ENCODE data around the gene AVEN. TPM values are rescaled to one million over a fixed set of nuclear protein-coding genes. Genes with fewer than 3 reads are reported as not detected.

AVEN gene
- total and polyA plus RNA-seq, 2 experiments from 2014 or later: 7.7 to 10.3 TPM

DNA sequence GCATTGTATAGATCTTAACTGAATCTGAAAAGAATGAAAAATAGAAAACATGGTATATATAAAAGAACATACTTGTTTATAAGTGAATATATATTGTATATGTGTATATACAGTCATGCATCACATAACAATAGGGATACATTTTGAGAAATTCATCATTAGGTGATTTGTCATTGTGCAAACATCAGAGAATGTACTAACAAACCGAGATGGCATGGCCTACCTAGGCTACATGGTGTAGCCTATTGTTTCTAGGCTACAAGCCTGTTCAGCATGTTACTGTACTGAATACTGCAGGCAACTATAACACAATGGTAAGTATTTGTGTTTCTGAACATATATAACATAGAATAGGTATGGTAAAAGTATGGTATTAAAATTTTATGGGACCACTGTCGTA lies 135.3 kb downstream of the AVEN start:
- no peak overlapping the region for H3K27ac Mint-ChIP-seq
- DNase-seq (ENCODE audit: low spot score) (no peak), ATAC-seq (no peak)
- peaks cover 19% of the 10 kb centered on the region for H3K4me1 Mint-ChIP-seq
- no peaks in the 10 kb centered on the region for H3K79me2 ChIP-seq (replicated peaks; ENCODE audit: insufficient read depth)
- H3K9me2 ChIP-seq (ENCODE audit: insufficient read depth): peaks cover 5% of the 10 kb centered on the region; the same call in 1 of the 2 replicates
- H3K9me3 Mint-ChIP-seq: no peaks in the 10 kb centered on the region
- H3K27me3 ChIP-seq (ENCODE audit: insufficient read depth): no peaks in the 10 kb centered on the region
- no peaks in the 10 kb centered on the region for H3F3A ChIP-seq (replicated peaks; ENCODE audit: low read depth)
- H4K20me1 ChIP-seq (replicated peaks; ENCODE audit: insufficient read depth): no peaks in the 10 kb centered on the region
- H3K36me3 Mint-ChIP-seq (ENCODE audit: low read depth): no peaks in the 10 kb centered on the region
- H3K4me1 ChIP-seq (ENCODE audit: insufficient read depth): peaks cover 2% of the 10 kb centered on the region
- H3K36me3 ChIP-seq (ENCODE audit: insufficient read depth): no peaks in the 10 kb centered on the region
- peaks cover 3% of the 10 kb centered on the region for H3K27me3 Mint-ChIP-seq (ENCODE audit: insufficient read depth, low read depth, poor library complexity)
- TF ChIP-seq, protein P1, sequence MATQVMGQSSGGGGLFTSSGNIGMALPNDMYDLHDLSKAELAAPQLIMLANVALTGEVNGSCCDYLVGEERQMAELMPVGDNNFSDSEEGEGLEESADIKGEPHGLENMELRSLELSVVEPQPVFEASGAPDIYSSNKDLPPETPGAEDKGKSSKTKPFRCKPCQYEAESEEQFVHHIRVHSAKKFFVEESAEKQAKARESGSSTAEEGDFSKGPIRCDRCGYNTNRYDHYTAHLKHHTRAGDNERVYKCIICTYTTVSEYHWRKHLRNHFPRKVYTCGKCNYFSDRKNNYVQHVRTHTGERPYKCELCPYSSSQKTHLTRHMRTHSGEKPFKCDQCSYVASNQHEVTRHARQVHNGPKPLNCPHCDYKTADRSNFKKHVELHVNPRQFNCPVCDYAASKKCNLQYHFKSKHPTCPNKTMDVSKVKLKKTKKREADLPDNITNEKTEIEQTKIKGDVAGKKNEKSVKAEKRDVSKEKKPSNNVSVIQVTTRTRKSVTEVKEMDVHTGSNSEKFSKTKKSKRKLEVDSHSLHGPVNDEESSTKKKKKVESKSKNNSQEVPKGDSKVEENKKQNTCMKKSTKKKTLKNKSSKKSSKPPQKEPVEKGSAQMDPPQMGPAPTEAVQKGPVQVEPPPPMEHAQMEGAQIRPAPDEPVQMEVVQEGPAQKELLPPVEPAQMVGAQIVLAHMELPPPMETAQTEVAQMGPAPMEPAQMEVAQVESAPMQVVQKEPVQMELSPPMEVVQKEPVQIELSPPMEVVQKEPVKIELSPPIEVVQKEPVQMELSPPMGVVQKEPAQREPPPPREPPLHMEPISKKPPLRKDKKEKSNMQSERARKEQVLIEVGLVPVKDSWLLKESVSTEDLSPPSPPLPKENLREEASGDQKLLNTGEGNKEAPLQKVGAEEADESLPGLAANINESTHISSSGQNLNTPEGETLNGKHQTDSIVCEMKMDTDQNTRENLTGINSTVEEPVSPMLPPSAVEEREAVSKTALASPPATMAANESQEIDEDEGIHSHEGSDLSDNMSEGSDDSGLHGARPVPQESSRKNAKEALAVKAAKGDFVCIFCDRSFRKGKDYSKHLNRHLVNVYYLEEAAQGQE (IDR thresholded peaks at IDR 0.05; ENCODE audit: unreplicated experiment): no peak
- TF ChIP-seq JUNB (IDR thresholded peaks at IDR 0.05; ENCODE audit: unreplicated experiment) (no peak), CREB1 (CRISPR knock-in tag; IDR thresholded peaks at IDR 0.05; ENCODE audit: low read depth) (no peak), ZNF114 (CRISPR knock-in tag; IDR thresholded peaks at IDR 0.05) (no peak), POLR2AphosphoS5 (IDR thresholded peaks at IDR 0.05; ENCODE audit: low read depth) (no peak), ZNF331 (CRISPR knock-in tag; IDR thresholded peaks at IDR 0.05; ENCODE audit: low read depth) (no peak), NANOG (IDR thresholded peaks at IDR 0.05; ENCODE audit: borderline replicate concordance) (no peak), EZH2phosphoT487 (IDR thresholded peaks at IDR 0.05; ENCODE audit: unreplicated experiment) (no peak), STAT1 (IDR thresholded peaks at IDR 0.05; ENCODE audit: unreplicated experiment) (no peak), EZH2 (IDR thresholded peaks at IDR 0.05; ENCODE audit: low read depth, unreplicated experiment) (no peak)
- TF ChIP-seq, protein P2, sequence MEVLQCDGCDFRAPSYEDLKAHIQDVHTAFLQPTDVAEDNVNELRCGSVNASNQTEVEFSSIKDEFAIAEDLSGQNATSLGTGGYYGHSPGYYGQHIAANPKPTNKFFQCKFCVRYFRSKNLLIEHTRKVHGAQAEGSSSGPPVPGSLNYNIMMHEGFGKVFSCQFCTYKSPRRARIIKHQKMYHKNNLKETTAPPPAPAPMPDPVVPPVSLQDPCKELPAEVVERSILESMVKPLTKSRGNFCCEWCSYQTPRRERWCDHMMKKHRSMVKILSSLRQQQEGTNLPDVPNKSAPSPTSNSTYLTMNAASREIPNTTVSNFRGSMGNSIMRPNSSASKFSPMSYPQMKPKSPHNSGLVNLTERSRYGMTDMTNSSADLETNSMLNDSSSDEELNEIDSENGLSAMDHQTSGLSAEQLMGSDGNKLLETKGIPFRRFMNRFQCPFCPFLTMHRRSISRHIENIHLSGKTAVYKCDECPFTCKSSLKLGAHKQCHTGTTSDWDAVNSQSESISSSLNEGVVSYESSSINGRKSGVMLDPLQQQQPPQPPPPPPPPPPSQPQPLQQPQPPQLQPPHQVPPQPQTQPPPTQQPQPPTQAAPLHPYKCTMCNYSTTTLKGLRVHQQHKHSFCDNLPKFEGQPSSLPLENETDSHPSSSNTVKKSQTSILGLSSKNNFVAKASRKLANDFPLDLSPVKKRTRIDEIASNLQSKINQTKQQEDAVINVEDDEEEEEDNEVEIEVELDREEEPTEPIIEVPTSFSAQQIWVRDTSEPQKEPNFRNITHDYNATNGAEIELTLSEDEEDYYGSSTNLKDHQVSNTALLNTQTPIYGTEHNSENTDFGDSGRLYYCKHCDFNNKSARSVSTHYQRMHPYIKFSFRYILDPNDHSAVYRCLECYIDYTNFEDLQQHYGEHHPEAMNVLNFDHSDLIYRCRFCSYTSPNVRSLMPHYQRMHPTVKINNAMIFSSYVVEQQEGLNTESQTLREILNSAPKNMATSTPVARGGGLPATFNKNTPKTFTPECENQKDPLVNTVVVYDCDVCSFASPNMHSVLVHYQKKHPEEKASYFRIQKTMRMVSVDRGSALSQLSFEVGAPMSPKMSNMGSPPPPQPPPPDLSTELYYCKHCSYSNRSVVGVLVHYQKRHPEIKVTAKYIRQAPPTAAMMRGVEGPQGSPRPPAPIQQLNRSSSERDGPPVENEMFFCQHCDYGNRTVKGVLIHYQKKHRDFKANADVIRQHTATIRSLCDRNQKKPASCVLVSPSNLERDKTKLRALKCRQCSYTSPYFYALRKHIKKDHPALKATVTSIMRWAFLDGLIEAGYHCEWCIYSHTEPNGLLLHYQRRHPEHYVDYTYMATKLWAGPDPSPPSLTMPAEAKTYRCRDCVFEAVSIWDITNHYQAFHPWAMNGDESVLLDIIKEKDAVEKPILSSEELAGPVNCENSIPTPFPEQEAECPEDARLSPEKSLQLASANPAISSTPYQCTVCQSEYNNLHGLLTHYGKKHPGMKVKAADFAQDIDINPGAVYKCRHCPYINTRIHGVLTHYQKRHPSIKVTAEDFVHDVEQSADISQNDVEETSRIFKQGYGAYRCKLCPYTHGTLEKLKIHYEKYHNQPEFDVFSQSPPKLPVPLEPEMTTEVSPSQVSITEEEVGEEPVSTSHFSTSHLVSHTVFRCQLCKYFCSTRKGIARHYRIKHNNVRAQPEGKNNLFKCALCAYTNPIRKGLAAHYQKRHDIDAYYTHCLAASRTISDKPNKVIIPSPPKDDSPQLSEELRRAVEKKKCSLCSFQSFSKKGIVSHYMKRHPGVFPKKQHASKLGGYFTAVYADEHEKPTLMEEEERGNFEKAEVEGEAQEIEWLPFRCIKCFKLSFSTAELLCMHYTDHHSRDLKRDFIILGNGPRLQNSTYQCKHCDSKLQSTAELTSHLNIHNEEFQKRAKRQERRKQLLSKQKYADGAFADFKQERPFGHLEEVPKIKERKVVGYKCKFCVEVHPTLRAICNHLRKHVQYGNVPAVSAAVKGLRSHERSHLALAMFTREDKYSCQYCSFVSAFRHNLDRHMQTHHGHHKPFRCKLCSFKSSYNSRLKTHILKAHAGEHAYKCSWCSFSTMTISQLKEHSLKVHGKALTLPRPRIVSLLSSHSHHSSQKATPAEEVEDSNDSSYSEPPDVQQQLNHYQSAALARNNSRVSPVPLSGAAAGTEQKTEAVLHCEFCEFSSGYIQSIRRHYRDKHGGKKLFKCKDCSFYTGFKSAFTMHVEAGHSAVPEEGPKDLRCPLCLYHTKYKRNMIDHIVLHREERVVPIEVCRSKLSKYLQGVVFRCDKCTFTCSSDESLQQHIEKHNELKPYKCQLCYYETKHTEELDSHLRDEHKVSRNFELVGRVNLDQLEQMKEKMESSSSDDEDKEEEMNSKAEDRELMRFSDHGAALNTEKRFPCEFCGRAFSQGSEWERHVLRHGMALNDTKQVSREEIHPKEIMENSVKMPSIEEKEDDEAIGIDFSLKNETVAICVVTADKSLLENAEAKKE (CRISPR knock-in tag; IDR thresholded peaks at IDR 0.05): no peak
- TF ChIP-seq, protein P3, sequence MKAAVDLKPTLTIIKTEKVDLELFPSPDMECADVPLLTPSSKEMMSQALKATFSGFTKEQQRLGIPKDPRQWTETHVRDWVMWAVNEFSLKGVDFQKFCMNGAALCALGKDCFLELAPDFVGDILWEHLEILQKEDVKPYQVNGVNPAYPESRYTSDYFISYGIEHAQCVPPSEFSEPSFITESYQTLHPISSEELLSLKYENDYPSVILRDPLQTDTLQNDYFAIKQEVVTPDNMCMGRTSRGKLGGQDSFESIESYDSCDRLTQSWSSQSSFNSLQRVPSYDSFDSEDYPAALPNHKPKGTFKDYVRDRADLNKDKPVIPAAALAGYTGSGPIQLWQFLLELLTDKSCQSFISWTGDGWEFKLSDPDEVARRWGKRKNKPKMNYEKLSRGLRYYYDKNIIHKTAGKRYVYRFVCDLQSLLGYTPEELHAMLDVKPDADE (IDR thresholded peaks at IDR 0.05): no peak
- TF ChIP-seq, protein P4, sequence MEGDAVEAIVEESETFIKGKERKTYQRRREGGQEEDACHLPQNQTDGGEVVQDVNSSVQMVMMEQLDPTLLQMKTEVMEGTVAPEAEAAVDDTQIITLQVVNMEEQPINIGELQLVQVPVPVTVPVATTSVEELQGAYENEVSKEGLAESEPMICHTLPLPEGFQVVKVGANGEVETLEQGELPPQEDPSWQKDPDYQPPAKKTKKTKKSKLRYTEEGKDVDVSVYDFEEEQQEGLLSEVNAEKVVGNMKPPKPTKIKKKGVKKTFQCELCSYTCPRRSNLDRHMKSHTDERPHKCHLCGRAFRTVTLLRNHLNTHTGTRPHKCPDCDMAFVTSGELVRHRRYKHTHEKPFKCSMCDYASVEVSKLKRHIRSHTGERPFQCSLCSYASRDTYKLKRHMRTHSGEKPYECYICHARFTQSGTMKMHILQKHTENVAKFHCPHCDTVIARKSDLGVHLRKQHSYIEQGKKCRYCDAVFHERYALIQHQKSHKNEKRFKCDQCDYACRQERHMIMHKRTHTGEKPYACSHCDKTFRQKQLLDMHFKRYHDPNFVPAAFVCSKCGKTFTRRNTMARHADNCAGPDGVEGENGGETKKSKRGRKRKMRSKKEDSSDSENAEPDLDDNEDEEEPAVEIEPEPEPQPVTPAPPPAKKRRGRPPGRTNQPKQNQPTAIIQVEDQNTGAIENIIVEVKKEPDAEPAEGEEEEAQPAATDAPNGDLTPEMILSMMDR (conservative IDR thresholded peaks at IDR 0.05; ENCODE audit: low read depth in 2 of 2): no peak
- H3K4me3 ChIP-seq: no peak overlapping the region
- no peak overlapping the region for H3K27ac ChIP-seq (ENCODE audit: low read depth)
- no peak overlapping the region for H3K4me2 ChIP-seq
- no peak overlapping the region for H2AFZ ChIP-seq
- no peak overlapping the region for H3K4me3 Mint-ChIP-seq

Measured in GM23338 (cell line).